AG04450 (cell line): ENCODE data around the gene TSPO. TPM values are rescaled to one million over a fixed set of nuclear protein-coding genes. Genes with fewer than 3 reads are reported as not detected.

Experiments used
- CTCF ChIA-PET: fragments of 300-600, 350-600 bp; formaldehyde crosslinking; extraction: SDS; loops from one replicate; lab custom pipeline; 2022; ENCODE audit warnings: antibody characterized with exemption, inconsistent platforms; lab: Charles Lee
- POLR2A ChIA-PET: fragments of 350-600 bp; formaldehyde crosslinking; extraction: SDS; loops from one replicate; lab custom pipeline; 2021; ENCODE audit warnings: antibody characterized with exemption, inconsistent platforms; lab: Yijun Ruan, JAX
- DNase-seq: peaks from one replicate; pipeline ENCODE4 v3.0.0-alpha.2; 2011; ENCODE audit warnings: low read depth, low spot score
- H3K27ac ChIP-seq: one replicate; pipeline ENCODE4 v1.5.1; 2012; ENCODE audit warnings: low read depth, low read length, control low read depth
- H3K27me3 ChIP-seq: one replicate; pipeline ENCODE4 v1.6.0; 2012; ENCODE audit warnings: low read length; ENCODE audit not compliant: control insufficient read depth, insufficient read depth
- H3K4me3 ChIP-seq: 2 replicates; pipeline ENCODE4 v1.5.1; 2011; ENCODE audit warnings: mild to moderate bottlenecking, low read depth, low read length, control low read depth
- H3K9me3 ChIP-seq: 2 replicates; pipeline ENCODE4 v1.5.1; 2012; ENCODE audit warnings: low read length; ENCODE audit not compliant: control insufficient read depth, insufficient read depth
- CTCF ChIP-seq: IDR thresholded peaks from 2 replicates; pipeline ENCODE4 v1.5.1; 2011; ENCODE audit warnings: low read depth, low read length, control low read depth, inconsistent platforms
- polyA plus RNA-seq: library from polyadenylated mRNA; depleted of rRNA; stranded (reverse); fragments of >200 nt; gene quantifications from 2 replicates; pipeline ENCODE4 v1.2.3, GENCODE V29; 2011

TSPO gene
- polyA plus RNA-seq, 1 experiment: 107 TPM

- H3K4me3 ChIP-seq: no peak overlapping the region
- no peak for DNase-seq
- ChIA-PET POLR2A (no interaction called here), CTCF (no interaction called here)
- TF ChIP-seq CTCF: no peak
- H3K9me3 ChIP-seq: no peaks in the 10 kb centered on the region
- H3K27me3 ChIP-seq: no peaks in the 10 kb centered on the region
- peak overlapping the region; percentile 21 for H3K27ac ChIP-seq
Observed at GRCh38 chr22:43168471-43169309, 17.3 kb downstream of the TSPO start.

- POLR2A ChIA-PET: no interaction called here
- no peak overlapping the region for H3K4me3 ChIP-seq
- no peaks in the 10 kb centered on the region; the same call in 1 of the 2 replicates for H3K9me3 ChIP-seq
- TF ChIP-seq CTCF: no peak
- no peaks in the 10 kb centered on the region for H3K27me3 ChIP-seq
- H3K27ac ChIP-seq: no peak overlapping the region
- CTCF ChIA-PET: no interaction called here
- DNase-seq: no peak
Observed at GRCh38 chr22:43169310-43170130, 18.2 kb downstream of the TSPO start.

- no peak for DNase-seq
- Histone ChIP-seq H3K27ac (no peak overlapping the region), H3K27me3 (no peaks in the 10 kb centered on the region), H3K9me3 (no peaks in the 10 kb centered on the region; the same call in 1 of the 2 replicates), H3K4me3 (no peak overlapping the region)
- POLR2A ChIA-PET: no interaction called here
- no peak for TF ChIP-seq CTCF
- CTCF ChIA-PET: no interaction called here
Observed at GRCh38 chr22:43170131-43170480, 18.7 kb downstream of the TSPO start.

GRCh38 chr22:43171019-43171491, 19.7 kb downstream of the TSPO start:
- Histone ChIP-seq H3K27me3 (no peaks in the 10 kb centered on the region), H3K27ac (no peak overlapping the region), H3K4me3 (no peak overlapping the region), H3K9me3 (no peaks in the 10 kb centered on the region; the same call in 1 of the 2 replicates)
- POLR2A ChIA-PET: no interaction called here
- CTCF ChIA-PET: no interaction called here
- no peak for DNase-seq
- TF ChIP-seq CTCF: no peak
